Small intestine (tissue), 7 donors: ENCODE results near the gene CCDC187. TPM values are rescaled to one million over a fixed set of nuclear protein-coding genes. Genes with fewer than 3 reads are reported as not detected.

Experiments
- DNase-seq, 2 donors: peaks; one replicate each; pipeline versions ENCODE4 v3.0.0 to v3.0.0-alpha.2; 2013
- FAIRE-seq: peaks from 2 replicates; lab custom pipeline; 2012; peaks lifted over from hg19 to GRCh38; lab: Jason Lieb, UNC
- H3K27ac ChIP-seq, 3 donors: one replicate each; pipeline ENCODE4 v1.5.1; 2013; ENCODE audit warnings: low read length in 2 of 3, mild to moderate bottlenecking in 2 of 3, control low read depth in 1 of 3, inconsistent platforms in 1 of 3, low read depth in 1 of 3, moderate library complexity in 1 of 3
- H3K27me3 ChIP-seq, 3 donors: one replicate each; pipeline ENCODE4 v1.6.1; 2013; ENCODE audit warnings: low read length in 3 of 3, inconsistent platforms in 1 of 3; ENCODE audit not compliant: control insufficient read depth in 3 of 3, insufficient read depth in 3 of 3
- H3K36me3 ChIP-seq, 3 donors: one replicate each; pipeline ENCODE4 v1.6.1; 2013; ENCODE audit warnings: low read length in 3 of 3, inconsistent platforms in 1 of 3, low read depth in 1 of 3, mild to moderate bottlenecking in 1 of 3, moderate library complexity in 1 of 3; ENCODE audit not compliant: control insufficient read depth in 3 of 3, insufficient read depth in 2 of 3
- H3K4me1 ChIP-seq, 3 donors: one replicate each; pipeline ENCODE4 v1.6.1; 2013; ENCODE audit warnings: low read length in 2 of 3, inconsistent platforms in 1 of 3, low read depth in 1 of 3, mild to moderate bottlenecking in 1 of 3, moderate library complexity in 1 of 3; ENCODE audit not compliant: control insufficient read depth in 3 of 3, insufficient read depth in 2 of 3
- H3K4me3 ChIP-seq, 3 donors: one replicate each; pipeline ENCODE4 v1.5.1; 2013; ENCODE audit warnings: low read length in 3 of 3, control low read depth in 1 of 3, inconsistent platforms in 1 of 3, low read depth in 1 of 3, mild to moderate bottlenecking in 1 of 3, moderate library complexity in 1 of 3
- H3K9me3 ChIP-seq, 2 donors: one replicate each; pipeline ENCODE4 v1.6.1; 2013; ENCODE audit warnings: low read depth in 1 of 2, low read length in 1 of 2; ENCODE audit not compliant: control insufficient read depth in 2 of 2, insufficient read depth in 1 of 2
- WGBS, 3 donors: extraction: QIAGEN DNeasy Blood & Tissue Kit; methylation state at CpG; one replicate each; pipeline ENCODE4 v1.1.7; 2013; 5-methylcytosine and 5-hydroxymethylcytosine counted together
- polyA plus RNA-seq, 4 donors: library from polyadenylated mRNA; stranded (reverse) in 3 of 4; unstranded in 1 of 4; fragments of 200-250 nt in 3 of 4; fragments of 120-200 nt in 1 of 4; gene quantifications; one replicate each; pipeline versions ENCODE4 v1.2.1 to v1.2.3, GENCODE V29; 2013
- donor health status: healthy with polysubstance abuse.
- donor health status: control.
- donor health status: control.
- donor health status: Bipolar disorder and iron deficiency.
- donor health status: healthy.

The CCDC187 gene
- polyA plus RNA-seq, 4 donors: 0.01 to 2.7 TPM; not detected in 2

DNA sequence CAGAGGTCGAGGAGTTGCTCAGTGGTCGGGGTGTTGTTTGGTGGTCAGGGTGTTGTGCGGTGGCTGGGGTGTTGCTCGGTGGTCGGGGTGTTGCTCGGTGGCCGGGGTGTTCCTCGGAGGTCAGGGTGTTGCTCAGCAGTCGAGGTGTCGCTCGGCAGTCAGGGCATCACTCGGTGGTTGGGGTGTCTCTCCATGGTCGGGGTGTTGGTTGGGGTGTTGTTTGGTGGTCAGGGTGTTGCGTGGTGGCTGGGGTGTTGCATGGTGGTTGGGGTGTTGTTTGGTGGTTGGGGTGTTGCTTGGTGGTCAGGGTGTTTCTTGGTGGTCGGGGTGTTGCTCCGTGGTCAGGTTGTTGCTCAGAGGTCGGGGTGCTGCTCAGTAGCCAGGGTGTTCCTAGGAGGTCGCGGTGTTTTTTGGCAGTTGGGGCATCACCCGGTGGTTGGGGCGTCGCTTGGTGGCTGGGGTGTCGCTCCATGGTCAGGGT is 12.4 kb upstream of the CCDC187 start:
- no peak for DNase-seq
- Histone ChIP-seq H3K27ac (no peak overlapping the region), H3K27me3 (no peaks in the 10 kb centered on the region), H3K4me1 (peaks cover 0 to 10% (median 0%) of the 10 kb centered on the region in 3 donors), H3K4me3 (no peak overlapping the region), H3K9me3 (peaks cover 0 to 14% of the 10 kb centered on the region in 2 donors), H3K36me3 (no peaks in the 10 kb centered on the region)
- no peak for FAIRE-seq
- WGBS, 3 donors: 83 to 88% (median 87%) methylated on average over 23 of the region's 23 CpGs

DNA sequence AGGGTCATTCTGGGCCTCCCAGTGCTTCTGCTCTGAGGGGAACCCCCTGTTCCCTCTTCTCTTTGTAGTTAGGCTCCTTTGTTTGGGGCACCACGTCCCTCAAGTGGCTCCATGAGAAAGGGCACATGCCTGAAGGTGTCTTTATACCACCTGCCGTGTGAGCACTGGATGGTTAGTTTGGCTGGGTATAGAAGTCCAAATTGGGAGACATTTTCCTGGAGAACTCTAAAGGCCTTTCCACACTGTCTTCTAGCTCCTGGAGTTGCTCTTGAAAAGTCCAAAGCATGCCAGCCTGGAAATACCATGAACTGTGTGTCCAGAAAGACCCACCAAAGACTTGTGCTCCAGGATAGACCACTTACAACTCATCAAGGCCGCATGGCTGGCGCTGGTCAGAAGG is 11.1 kb upstream of the CCDC187 start:
- Histone ChIP-seq H3K27me3 (no peaks in the 10 kb centered on the region), H3K27ac (no peak overlapping the region), H3K9me3 (peaks cover 0 to 14% of the 10 kb centered on the region in 2 donors), H3K4me1 (peaks cover 0 to 18% (median 0%) of the 10 kb centered on the region in 3 donors), H3K36me3 (no peaks in the 10 kb centered on the region), H3K4me3 (no peak overlapping the region)
- 83 to 84% (median 83%) methylated on average over 4 of the region's 4 CpGs for WGBS, 3 donors
- DNase-seq (no peak), FAIRE-seq (no peak)

DNA sequence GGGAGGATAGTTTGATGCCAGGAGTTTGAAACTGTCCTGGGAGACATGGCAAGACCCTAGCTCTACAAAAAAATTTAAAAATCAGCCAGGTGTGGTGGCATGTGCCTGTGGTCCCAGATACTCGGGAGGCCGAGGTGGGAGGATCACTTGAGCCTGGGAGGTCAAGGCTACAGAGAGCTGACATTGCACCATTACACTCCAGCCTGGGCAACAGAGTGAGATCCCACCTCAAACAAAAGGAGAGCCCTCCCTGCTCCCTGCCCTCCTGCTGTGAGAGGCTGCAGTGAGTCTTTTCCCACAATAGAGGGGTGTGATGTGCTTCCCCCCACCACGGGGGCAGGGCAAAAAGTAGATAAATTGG is 10.1 kb upstream of the CCDC187 start:
- no peaks in the 10 kb centered on the region for H3K36me3 ChIP-seq
- peaks cover 0 to 4% (median 0%) of the 10 kb centered on the region in 3 donors for H3K27me3 ChIP-seq
- peaks cover 0 to 14% of the 10 kb centered on the region in 2 donors for H3K9me3 ChIP-seq
- DNase-seq: no peak
- no peak overlapping the region for H3K4me3 ChIP-seq
- no peak for FAIRE-seq
- WGBS, 3 donors: 60 to 85% (median 75%) methylated on average over 3 of the region's 3 CpGs
- no peak overlapping the region for H3K27ac ChIP-seq
- H3K4me1 ChIP-seq: peaks cover 0 to 18% (median 0%) of the 10 kb centered on the region in 3 donors

DNA sequence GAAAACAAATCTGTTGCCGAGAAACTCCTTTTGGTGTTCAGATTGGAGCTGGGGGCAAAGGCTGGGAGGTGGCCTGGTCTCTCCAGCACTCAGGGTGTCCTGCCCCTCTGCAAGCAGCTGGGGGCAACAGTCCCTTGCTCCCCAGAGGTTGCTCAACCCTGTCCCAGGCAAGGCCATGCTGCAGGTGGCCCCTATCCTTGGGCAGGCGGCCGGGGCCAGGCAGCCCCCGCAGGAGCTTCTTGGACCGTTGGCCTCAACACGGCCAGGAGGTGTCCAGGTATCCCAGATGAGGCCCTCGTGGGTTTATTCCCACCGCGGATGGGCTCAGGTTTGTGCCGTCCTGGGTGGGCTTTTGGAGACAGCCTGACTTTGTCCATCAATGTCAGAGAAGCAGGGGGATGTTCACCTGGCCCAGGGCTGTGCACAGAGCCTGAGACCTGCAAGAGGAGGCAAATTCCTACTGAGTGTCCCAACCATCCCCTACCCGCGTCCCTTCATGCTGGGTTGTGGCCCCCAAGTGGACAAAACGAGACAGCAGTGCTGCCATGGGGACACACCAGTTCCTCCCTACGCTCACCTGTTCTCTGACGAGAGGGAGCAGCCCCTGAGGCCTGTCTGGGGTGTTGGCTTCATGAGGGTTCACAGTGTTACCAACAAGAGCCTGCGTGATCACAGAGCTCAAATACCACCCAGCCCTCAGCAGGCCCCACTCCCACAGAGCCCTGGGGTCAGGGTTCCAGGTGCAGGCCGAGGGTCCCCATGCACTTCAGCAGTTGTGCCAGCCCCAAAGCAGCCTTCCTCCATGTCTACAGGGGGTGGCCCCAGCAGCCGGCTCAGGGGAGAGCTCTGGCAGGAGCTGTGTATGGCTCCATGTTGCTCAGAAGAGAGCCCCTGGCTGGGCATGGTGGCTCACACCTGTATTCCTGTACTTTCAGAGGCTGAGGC is 9.5 kb upstream of the CCDC187 start:
- no peak overlapping the region for H3K4me3 ChIP-seq
- no peak overlapping the region for H3K27ac ChIP-seq
- no peaks in the 10 kb centered on the region for H3K36me3 ChIP-seq
- WGBS, 3 donors: 76 to 83% (median 76%) methylated on average over 18 of the region's 18 CpGs
- DNase-seq (no peak), FAIRE-seq (no peak)
- peaks cover 0 to 18% (median 0%) of the 10 kb centered on the region in 3 donors for H3K4me1 ChIP-seq
- peaks cover 0 to 14% of the 10 kb centered on the region in 2 donors for H3K9me3 ChIP-seq
- H3K27me3 ChIP-seq: peaks cover 0 to 4% (median 0%) of the 10 kb centered on the region in 3 donors

DNA sequence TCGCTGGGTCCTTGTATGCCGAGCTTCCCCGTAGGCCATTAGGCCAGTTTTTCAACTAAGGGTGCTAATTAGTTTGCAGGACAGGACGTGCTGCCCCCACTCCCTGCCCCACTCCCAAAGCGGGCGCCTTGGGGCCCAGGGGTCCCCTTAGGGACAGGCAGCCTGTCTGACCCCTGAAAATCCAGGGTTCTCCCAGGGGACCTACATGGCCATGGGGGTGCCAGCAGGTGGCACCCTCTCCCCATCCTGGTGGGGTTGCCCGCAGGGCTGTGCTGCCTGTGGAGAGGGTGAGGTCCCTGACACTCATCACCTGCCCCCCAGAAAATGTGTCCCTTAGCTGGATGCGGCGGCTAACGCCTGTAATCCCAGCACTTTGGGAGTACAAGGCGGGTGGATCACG is 8.5 kb upstream of the CCDC187 start:
- DNase-seq: peak; percentile 23 to 69
- no peak for FAIRE-seq
- 50 to 64% (median 52%) methylated on average over 10 to 12 of the region's 12 CpGs for whole genome bisulfite sequencing, 3 donors

DNA sequence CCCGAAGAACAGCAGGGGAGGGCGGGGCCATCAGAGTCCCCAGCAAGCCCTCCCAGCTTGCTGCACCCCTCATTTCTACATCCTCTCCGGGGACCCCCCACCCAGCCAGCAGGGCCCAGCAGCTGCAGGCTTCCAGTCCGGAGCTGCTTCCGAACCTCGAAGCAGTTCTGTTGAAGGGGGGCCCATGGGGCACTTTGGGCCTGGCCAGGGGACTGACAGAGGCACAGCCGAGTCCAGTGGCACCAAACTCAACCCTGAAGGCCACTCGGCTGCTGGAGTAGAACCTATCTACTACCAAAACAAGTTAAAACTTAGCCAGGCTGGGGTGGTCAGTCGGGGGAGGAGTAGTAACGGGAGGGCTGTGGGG is 8.1 kb upstream of the CCDC187 start:
- peaks cover 0 to 4% (median 0%) of the 10 kb centered on the region in 3 donors for H3K27me3 ChIP-seq
- H3K4me3 ChIP-seq: peak overlapping the region in 1 of 3 donors; percentile 38
- H3K9me3 ChIP-seq: peaks cover 0 to 14% of the 10 kb centered on the region in 2 donors
- H3K4me1 ChIP-seq: peaks cover 0 to 18% (median 0%) of the 10 kb centered on the region in 3 donors
- 42 to 52% (median 48%) methylated on average over 9 to 10 of the region's 10 CpGs for WGBS, 3 donors
- FAIRE-seq: no peak
- peak overlapping the region in 1 of 3 donors; percentile 80 for H3K27ac ChIP-seq
- no peaks in the 10 kb centered on the region for H3K36me3 ChIP-seq
- DNase-seq: no peak

More for the DNA sequence above, 8.5 kb upstream of the CCDC187 start:
- Histone ChIP-seq H3K9me3 (peaks cover 0 to 14% of the 10 kb centered on the region in 2 donors), H3K27me3 (peaks cover 0 to 4% (median 0%) of the 10 kb centered on the region in 3 donors), H3K4me1 (peaks cover 0 to 18% (median 0%) of the 10 kb centered on the region in 3 donors), H3K4me3 (no peak overlapping the region), H3K36me3 (no peaks in the 10 kb centered on the region), H3K27ac (no peak overlapping the region)

DNA sequence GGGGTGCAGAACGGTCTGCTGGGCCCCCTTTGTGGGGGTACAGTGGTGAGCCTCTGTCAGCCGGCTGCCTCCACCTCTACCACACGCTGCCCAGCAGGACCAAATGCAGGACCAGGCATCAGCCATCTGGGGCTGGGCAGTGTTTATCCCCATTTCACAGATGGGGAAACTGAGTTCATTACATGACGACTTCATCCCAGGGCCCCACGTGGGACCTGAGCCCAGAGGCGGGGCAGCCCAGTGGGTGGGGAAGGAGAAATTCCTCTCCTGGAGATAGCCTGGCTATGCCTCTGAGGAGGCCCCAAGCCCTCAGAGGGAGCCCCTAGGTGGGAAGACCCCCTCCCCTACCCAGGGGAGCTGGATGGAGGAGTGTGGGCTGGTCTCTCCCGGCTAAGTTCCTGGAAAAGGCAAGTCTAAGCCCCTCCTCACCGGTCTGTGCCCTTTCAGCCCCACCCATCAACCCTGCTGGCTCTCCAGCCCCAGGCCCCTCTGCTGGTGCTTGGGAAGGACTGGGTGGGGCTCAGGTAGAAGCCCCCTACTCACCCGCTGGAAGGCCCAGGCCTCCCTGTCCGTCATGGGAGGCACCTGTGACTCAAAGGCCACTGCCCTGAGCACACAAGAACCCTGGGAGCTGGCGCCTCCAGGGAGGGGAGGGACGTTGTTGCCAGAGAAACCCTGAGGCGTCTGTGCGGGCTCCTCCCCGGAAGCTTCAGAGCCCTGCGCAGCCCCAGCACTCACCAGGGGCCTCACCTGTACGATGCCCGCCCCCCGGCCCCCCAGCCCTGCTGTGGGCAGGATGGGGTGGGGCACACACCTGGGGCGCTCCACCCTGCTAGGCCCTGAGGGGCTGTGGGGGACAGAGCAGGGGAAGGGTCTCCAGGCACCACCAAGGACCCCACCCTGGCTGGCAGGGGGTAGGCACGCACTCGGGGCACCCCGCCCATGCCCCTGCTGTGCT is 7.4 kb upstream of the CCDC187 start:
- no peak for FAIRE-seq
- peak overlapping the region in 1 of 3 donors; percentile 80 for H3K27ac ChIP-seq
- 17 to 43% (median 30%) methylated on average over 20 to 23 of the region's 23 CpGs for WGBS, 3 donors

More for the DNA sequence above, 7.4 kb upstream of the CCDC187 start:
- peak; percentile 55 to 93 for DNase-seq
- H3K4me1 ChIP-seq: peaks cover 0 to 18% (median 0%) of the 10 kb centered on the region in 3 donors
- peaks cover 0 to 4% (median 0%) of the 10 kb centered on the region in 3 donors for H3K27me3 ChIP-seq
- H3K9me3 ChIP-seq: peaks cover 0 to 14% of the 10 kb centered on the region in 2 donors
- H3K36me3 ChIP-seq: no peaks in the 10 kb centered on the region
- H3K4me3 ChIP-seq: peak overlapping the region in 1 of 3 donors; percentile 38
